Right lobe of liver (tissue), 4 donors: ENCODE results near the gene ANP32E.

Source experiments
- POLR2A ChIP-seq: fragments of 450-650 bp; IDR thresholded peaks from one replicate; pipeline ENCODE4 v1.6.1; 2017; ENCODE audit warnings: antibody characterized with exemption, mild to moderate bottlenecking
- TF ChIP-seq, protein P1 (sequence below), 4 donors: fragments of 200-600 bp in 3 of 4; fragments of 450-650 bp in 1 of 4; IDR thresholded peaks; one replicate each; pipeline versions ENCODE4 v1.5.1 to v1.8.0; 2016 to 2022; ENCODE audit warnings: antibody characterized with exemption in 4 of 4, mild to moderate bottlenecking in 2 of 4
- donor health status: DM: no; HTN: no; CAD: no.
- donor health status: DM: no; HTN: no; CAD: no.
- donor health status: DM: no; HTN: yes; CAD: no.

DNA sequence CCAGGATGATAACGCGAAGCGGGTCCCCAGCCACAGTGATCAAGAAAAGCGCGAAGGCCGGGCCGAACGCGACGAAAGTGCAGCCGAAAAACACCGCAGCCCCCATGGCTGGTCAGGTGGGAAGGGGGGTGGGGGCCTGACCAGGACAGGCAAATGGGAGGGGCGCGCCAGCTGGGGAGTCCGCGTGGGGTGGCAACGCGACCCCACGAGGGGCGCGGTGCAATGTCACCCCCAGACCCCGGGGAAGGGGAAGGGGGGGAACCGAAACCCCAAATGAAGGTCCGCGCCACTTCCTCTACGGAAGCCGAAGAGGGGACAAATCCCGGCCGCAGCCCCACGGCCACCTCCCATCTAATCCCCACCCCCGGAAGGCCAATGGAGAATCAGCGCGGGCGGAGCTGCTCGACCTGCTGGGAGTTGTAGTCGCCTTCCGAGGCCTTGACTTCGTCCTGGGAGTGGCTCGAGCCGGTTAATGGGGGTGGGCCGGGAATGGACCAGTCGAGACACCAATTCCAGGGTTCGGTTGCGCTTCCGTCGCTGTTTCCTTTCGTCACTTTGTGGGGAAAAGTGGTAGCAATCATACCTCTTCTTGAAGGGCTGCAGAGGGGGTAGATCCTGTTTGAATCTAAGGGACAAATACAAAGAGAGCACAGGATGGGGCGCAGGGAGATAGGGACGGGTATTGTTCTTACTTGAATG lies 32.9 kb upstream of the ANP32E start, which contains the start of gene APH1A:
- TF ChIP-seq, protein P1, sequence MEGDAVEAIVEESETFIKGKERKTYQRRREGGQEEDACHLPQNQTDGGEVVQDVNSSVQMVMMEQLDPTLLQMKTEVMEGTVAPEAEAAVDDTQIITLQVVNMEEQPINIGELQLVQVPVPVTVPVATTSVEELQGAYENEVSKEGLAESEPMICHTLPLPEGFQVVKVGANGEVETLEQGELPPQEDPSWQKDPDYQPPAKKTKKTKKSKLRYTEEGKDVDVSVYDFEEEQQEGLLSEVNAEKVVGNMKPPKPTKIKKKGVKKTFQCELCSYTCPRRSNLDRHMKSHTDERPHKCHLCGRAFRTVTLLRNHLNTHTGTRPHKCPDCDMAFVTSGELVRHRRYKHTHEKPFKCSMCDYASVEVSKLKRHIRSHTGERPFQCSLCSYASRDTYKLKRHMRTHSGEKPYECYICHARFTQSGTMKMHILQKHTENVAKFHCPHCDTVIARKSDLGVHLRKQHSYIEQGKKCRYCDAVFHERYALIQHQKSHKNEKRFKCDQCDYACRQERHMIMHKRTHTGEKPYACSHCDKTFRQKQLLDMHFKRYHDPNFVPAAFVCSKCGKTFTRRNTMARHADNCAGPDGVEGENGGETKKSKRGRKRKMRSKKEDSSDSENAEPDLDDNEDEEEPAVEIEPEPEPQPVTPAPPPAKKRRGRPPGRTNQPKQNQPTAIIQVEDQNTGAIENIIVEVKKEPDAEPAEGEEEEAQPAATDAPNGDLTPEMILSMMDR (IDR thresholded peaks at IDR 0.05), result no peak
- peak; percentile 66 for TF ChIP-seq POLR2A
